Activated CD8-positive, alpha-beta memory T cell treated with anti-CD3 and anti-CD28 coated beads, Interleukin-2, amount 10 ng/mL, durations not matched to agents 7 days and 5 days (primary cell): ENCODE results near the gene CEP192. TPM values are rescaled to one million over a fixed set of nuclear protein-coding genes. Genes with fewer than 3 reads are reported as not detected.

ENCODE experiments used
- ATAC-seq: fragments of 150-1000 bp; cut with Tn5 transposase; one replicate; pipeline ENCODE4 v1.10.0; 2021; ENCODE audit warnings: moderate library complexity
- CTCF ChIA-PET: fragments of 350-600 bp; sonication (Branson Sonifier 250); formaldehyde crosslinking; loops from one replicate; lab custom pipeline; 2021; ENCODE audit warnings: antibody characterized with exemption; lab: Charles Lee
- DNase-seq: peaks from one replicate; pipeline ENCODE4 v3.0.0-alpha.2; 2020
- H3K27ac Mint-ChIP-seq: one replicate; pipeline ENCODE4 v1.8.0; 2021; ENCODE audit warnings: mild to moderate bottlenecking, mixed read lengths
- H3K27me3 Mint-ChIP-seq: one replicate; pipeline ENCODE4 v1.8.0; 2021; ENCODE audit warnings: mixed read lengths
- H3K36me3 Mint-ChIP-seq: one replicate; pipeline ENCODE4 v1.8.0; 2021; ENCODE audit warnings: mild to moderate bottlenecking, mixed read lengths
- H3K4me1 Mint-ChIP-seq: one replicate; pipeline ENCODE4 v1.8.0; 2021; ENCODE audit warnings: mixed read lengths
- H3K4me3 Mint-ChIP-seq: one replicate; pipeline ENCODE4 v1.8.0; 2021; ENCODE audit warnings: mild to moderate bottlenecking, moderate library complexity, mixed read lengths
- H3K9me3 Mint-ChIP-seq: one replicate; pipeline ENCODE4 v1.8.0; 2022; ENCODE audit warnings: low read depth, mixed read lengths
- total RNA-seq, 2 experiments: library from RNA; stranded (reverse); gene quantifications; one replicate each; pipeline ENCODE4 v1.2.3, GENCODE V29; 2021

Gene CEP192
- total RNA-seq, 2 experiments from 2014 or later: 36.6 to 57.4 TPM

DNA sequence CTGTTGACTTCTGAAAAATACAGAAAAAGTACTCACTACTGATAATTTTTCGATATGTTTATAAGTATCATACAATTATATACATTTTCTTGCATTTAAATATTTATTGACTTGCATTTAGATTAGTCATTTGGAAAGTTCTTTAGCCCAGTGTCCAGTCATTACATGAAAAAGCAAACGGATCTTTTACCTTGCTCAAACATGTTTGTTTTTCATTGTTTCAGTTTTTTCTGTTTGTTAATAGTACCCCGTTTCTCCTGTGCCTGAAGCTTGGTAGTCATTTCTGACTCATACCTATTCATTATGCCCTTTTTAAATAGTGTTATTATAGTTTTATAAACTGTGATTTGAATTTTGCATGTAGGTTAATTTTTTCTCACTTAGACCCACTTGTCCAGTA lies 28.1 kb downstream of the CEP192 start:
- Mint-ChIP-seq H3K36me3 (peaks cover 84% of the 10 kb centered on the region), H3K4me3 (no peak overlapping the region), H3K9me3 (peaks cover 4% of the 10 kb centered on the region), H3K27me3 (no peaks in the 10 kb centered on the region), H3K27ac (peak overlapping the region; percentile 34), H3K4me1 (peaks cover 32% of the 10 kb centered on the region)
- no peak for DNase-seq
- CTCF ChIA-PET: no interaction called here
- peak; percentile 76 for ATAC-seq

DNA sequence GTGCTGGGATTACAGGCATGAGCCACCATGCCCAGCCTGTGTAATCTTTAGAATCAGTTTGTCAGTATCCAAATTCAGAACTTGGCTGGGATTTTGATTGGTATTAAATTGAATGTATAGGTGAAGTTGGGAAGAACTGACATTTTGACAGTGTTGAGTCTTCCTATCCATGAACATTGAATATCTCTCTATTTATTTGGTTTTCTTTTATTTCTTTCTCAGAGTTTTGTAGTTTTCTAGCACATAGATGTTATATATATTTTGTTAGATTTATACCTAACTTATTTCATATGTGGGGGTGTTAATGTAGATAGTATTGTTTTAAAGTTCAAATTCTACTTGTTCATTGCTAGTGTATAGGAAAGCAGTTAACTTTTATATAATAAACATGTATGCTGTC lies 31.5 kb downstream of the CEP192 start:
- CTCF ChIA-PET: interaction anchor here (1.0 kb wide), 1 partner anchor 296 kb away, joined by 3 read pairs; no protein-coding TSS in a partner anchor
- no peak for ATAC-seq
- peaks cover 76% of the 10 kb centered on the region for H3K36me3 Mint-ChIP-seq

GRCh38 chr18:13025233-13025632 lies 34.1 kb downstream of the CEP192 start:
- CTCF ChIA-PET: no interaction called here
- Mint-ChIP-seq H3K27ac (no peak overlapping the region), H3K36me3 (peaks cover 72% of the 10 kb centered on the region), H3K27me3 (no peaks in the 10 kb centered on the region), H3K9me3 (peaks cover 4% of the 10 kb centered on the region), H3K4me1 (peaks cover 17% of the 10 kb centered on the region), H3K4me3 (no peak overlapping the region)
- DNase-seq (no peak), ATAC-seq (no peak)

More for the DNA sequence above, 31.5 kb downstream of the CEP192 start:
- no peak for DNase-seq
- Mint-ChIP-seq H3K4me1 (peaks cover 32% of the 10 kb centered on the region), H3K9me3 (peaks cover 4% of the 10 kb centered on the region), H3K27me3 (no peaks in the 10 kb centered on the region), H3K27ac (no peak overlapping the region), H3K4me3 (no peak overlapping the region)

GRCh38 chr18:13026583-13027270 lies 35.6 kb downstream of the CEP192 start:
- H3K9me3 Mint-ChIP-seq: peaks cover 4% of the 10 kb centered on the region
- CTCF ChIA-PET: no interaction called here
- peaks cover 14% of the 10 kb centered on the region for H3K4me1 Mint-ChIP-seq
- H3K4me3 Mint-ChIP-seq: no peak overlapping the region
- DNase-seq (no peak), ATAC-seq (no peak)
- H3K36me3 Mint-ChIP-seq: peaks cover 69% of the 10 kb centered on the region
- no peaks in the 10 kb centered on the region for H3K27me3 Mint-ChIP-seq
- H3K27ac Mint-ChIP-seq: no peak overlapping the region

DNA sequence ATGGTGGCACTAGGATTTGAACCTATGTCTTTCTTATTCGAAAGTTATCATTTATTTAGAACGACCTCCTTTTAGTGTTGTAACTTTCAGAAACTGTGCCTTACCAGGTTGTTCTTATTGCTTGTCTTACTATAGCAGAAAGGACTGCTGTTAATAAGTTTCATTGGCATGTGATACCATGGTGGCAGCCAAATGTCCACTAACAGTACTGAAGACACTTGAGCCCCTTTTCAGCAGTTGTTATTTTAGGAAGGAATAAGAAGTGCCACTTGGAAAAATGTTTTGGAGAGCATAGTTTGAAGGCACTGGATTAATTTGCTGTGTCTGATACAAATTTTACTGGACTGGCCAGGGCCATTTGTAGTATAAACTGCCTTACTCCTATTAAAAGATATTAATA lies 37.7 kb downstream of the CEP192 start:
- ATAC-seq: no peak
- DNase-seq: no peak
- no peaks in the 10 kb centered on the region for H3K27me3 Mint-ChIP-seq
- no peak overlapping the region for H3K4me3 Mint-ChIP-seq
- CTCF ChIA-PET: no interaction called here
- H3K4me1 Mint-ChIP-seq: peaks cover 21% of the 10 kb centered on the region
- H3K9me3 Mint-ChIP-seq: no peaks in the 10 kb centered on the region
- peaks cover 68% of the 10 kb centered on the region for H3K36me3 Mint-ChIP-seq
- no peak overlapping the region for H3K27ac Mint-ChIP-seq

DNA sequence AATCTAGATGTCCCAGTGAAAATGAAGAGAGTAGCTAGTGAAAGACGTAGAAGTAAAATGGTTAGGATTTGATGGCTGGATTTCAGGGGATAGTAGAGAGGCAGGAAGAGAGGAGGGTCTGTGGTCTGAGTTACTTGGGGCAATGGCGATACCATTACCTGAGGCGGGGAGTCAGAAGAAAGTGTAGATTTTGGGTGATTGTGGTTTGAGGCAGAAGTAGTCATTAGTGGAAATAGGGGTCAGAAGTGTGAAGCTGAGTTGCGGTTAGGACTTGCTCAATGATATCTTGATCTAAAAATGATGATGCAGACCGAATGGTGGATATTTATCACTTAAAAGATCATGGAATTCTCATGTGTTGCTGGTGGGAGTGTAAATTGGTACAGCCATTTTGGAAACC lies 41.0 kb downstream of the CEP192 start:
- CTCF ChIA-PET: interaction anchor here (0.9 to 1.1 kb wide), 2 partner anchors 15 to 33 kb away, joined by 3 read pairs; no protein-coding TSS in a partner anchor
- ATAC-seq: peak; percentile 63
- Mint-ChIP-seq H3K4me1 (peaks cover 21% of the 10 kb centered on the region), H3K9me3 (no peaks in the 10 kb centered on the region), H3K4me3 (no peak overlapping the region), H3K27ac (no peak overlapping the region), H3K27me3 (no peaks in the 10 kb centered on the region), H3K36me3 (peaks cover 64% of the 10 kb centered on the region)
- DNase-seq: peak; percentile 53

DNA sequence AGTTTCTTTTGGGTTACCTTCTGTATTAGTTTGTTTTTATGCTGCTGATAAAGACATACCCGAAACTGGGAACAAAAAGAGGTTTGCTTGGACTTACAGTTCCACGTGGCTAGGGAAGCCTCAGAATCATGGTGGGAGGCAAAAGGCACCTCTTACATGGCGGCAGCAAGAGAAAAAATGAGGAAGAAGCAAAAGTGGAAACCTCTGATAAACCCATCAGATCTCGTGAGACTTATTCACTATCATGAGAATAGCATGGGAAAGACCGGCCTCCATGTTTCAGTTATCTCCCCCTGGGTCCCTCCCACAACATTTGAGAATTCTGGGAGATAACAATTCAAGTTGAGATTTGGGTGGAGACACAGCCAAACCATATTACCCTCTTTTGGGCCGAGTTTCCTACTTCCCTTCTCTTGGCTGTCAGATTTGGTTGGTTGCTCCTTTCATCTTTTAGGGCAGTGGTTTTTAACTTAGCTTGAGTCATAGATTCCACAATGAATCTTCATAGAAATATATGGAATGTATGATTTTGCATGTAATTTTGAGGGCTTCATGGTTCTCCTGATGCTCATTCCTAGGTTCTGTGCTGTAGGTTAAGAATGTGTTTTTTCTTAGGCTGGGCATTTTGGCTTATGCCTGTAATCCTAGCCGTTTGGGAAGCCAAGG lies 44.2 kb downstream of the CEP192 start:
- ATAC-seq (no peak), DNase-seq (no peak)
- Mint-ChIP-seq H3K27me3 (no peaks in the 10 kb centered on the region), H3K4me1 (peaks cover 21% of the 10 kb centered on the region), H3K27ac (no peak overlapping the region), H3K9me3 (no peaks in the 10 kb centered on the region), H3K4me3 (no peak overlapping the region), H3K36me3 (peaks cover 59% of the 10 kb centered on the region)
- CTCF ChIA-PET: no interaction called here

GRCh38 chr18:13036622-13037320 lies 45.6 kb downstream of the CEP192 start:
- DNase-seq (no peak), ATAC-seq (no peak)
- Mint-ChIP-seq H3K9me3 (no peaks in the 10 kb centered on the region), H3K4me3 (no peak overlapping the region), H3K36me3 (peaks cover 56% of the 10 kb centered on the region), H3K27ac (no peak overlapping the region), H3K27me3 (no peaks in the 10 kb centered on the region), H3K4me1 (peaks cover 11% of the 10 kb centered on the region)
- CTCF ChIA-PET: no interaction called here

GRCh38 chr18:13039806-13040205 lies 48.6 kb downstream of the CEP192 start:
- peaks cover 60% of the 10 kb centered on the region for H3K36me3 Mint-ChIP-seq
- CTCF ChIA-PET: no interaction called here
- DNase-seq: no peak

DNA sequence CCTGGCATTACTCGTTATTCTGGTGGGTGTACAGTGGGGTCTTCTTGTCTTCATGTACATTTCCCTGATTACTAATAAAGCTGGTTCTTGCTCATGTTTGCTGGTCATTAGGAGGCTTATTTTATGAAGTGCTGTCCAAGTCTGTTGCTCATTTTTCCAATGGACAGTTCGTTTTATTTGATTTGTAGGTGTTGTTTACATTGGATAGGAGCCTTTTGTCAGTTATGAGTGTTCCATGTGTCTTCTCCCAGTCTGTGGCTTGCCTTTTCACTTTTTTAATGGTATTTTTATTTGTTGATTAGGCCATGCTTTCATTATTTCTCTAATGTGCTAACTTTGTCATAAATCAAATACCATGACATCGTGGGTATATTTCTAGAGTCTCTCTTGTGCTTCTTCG lies 51.9 kb downstream of the CEP192 start:
- no peak for ATAC-seq

More at GRCh38 chr18:13039806-13040205, 48.6 kb downstream of the CEP192 start:
- no peak overlapping the region for H3K4me3 Mint-ChIP-seq
- no peak overlapping the region for H3K27ac Mint-ChIP-seq
- no peaks in the 10 kb centered on the region for H3K27me3 Mint-ChIP-seq
- ATAC-seq: no peak
- peaks cover 2% of the 10 kb centered on the region for H3K4me1 Mint-ChIP-seq
- H3K9me3 Mint-ChIP-seq: no peaks in the 10 kb centered on the region

GRCh38 chr18:13048061-13048595 lies 57.0 kb downstream of the CEP192 start:
- no peak overlapping the region for H3K27ac Mint-ChIP-seq
- peaks cover 73% of the 10 kb centered on the region for H3K36me3 Mint-ChIP-seq
- CTCF ChIA-PET: interaction anchor here (1.1 kb wide), 1 partner anchor 13 kb away, joined by 3 read pairs; no protein-coding TSS in a partner anchor
- H3K9me3 Mint-ChIP-seq: peaks cover 3% of the 10 kb centered on the region
- no peak for DNase-seq
- no peak overlapping the region for H3K4me3 Mint-ChIP-seq
- peaks cover 12% of the 10 kb centered on the region for H3K4me1 Mint-ChIP-seq
- ATAC-seq: no peak
- H3K27me3 Mint-ChIP-seq: no peaks in the 10 kb centered on the region

More for the DNA sequence above, 51.9 kb downstream of the CEP192 start:
- Mint-ChIP-seq H3K4me1 (peaks cover 2% of the 10 kb centered on the region), H3K4me3 (no peak overlapping the region), H3K27ac (no peak overlapping the region), H3K27me3 (no peaks in the 10 kb centered on the region), H3K36me3 (peaks cover 76% of the 10 kb centered on the region), H3K9me3 (peaks cover 3% of the 10 kb centered on the region)
- CTCF ChIA-PET: no interaction called here
- DNase-seq: no peak

GRCh38 chr18:13051159-13051558 lies 60.0 kb downstream of the CEP192 start:
- H3K4me3 Mint-ChIP-seq: no peak overlapping the region
- DNase-seq (no peak), ATAC-seq (no peak)
- H3K27ac Mint-ChIP-seq: no peak overlapping the region
- peaks cover 10% of the 10 kb centered on the region for H3K4me1 Mint-ChIP-seq
- peaks cover 64% of the 10 kb centered on the region for H3K36me3 Mint-ChIP-seq
- no peaks in the 10 kb centered on the region for H3K27me3 Mint-ChIP-seq
- CTCF ChIA-PET: interaction anchor here (1.4 kb wide), 1 partner anchor 9 kb away, joined by 3 read pairs; no protein-coding TSS in a partner anchor
- H3K9me3 Mint-ChIP-seq: no peaks in the 10 kb centered on the region

GRCh38 chr18:13051950-13052349 lies 60.8 kb downstream of the CEP192 start:
- CTCF ChIA-PET: interaction anchor here (1.4 kb wide), 1 partner anchor 10 kb away, joined by 3 read pairs; no protein-coding TSS in a partner anchor
- no peaks in the 10 kb centered on the region for H3K9me3 Mint-ChIP-seq
- ATAC-seq (peak; percentile 39), DNase-seq (no peak)
- no peaks in the 10 kb centered on the region for H3K27me3 Mint-ChIP-seq
- no peak overlapping the region for H3K27ac Mint-ChIP-seq
- H3K36me3 Mint-ChIP-seq: peaks cover 66% of the 10 kb centered on the region
- peaks cover 10% of the 10 kb centered on the region for H3K4me1 Mint-ChIP-seq
- no peak overlapping the region for H3K4me3 Mint-ChIP-seq
